Measurements from ENCODE around the gene SULT4A1. TPM values are rescaled to one million over a fixed set of nuclear protein-coding genes. Genes with fewer than 3 reads are reported as not detected.

Gene SULT4A1
- polyA plus RNA-seq, 1 of the 3 experiments (the other 2 are of a cell fraction), result 3.9 TPM

DNA sequence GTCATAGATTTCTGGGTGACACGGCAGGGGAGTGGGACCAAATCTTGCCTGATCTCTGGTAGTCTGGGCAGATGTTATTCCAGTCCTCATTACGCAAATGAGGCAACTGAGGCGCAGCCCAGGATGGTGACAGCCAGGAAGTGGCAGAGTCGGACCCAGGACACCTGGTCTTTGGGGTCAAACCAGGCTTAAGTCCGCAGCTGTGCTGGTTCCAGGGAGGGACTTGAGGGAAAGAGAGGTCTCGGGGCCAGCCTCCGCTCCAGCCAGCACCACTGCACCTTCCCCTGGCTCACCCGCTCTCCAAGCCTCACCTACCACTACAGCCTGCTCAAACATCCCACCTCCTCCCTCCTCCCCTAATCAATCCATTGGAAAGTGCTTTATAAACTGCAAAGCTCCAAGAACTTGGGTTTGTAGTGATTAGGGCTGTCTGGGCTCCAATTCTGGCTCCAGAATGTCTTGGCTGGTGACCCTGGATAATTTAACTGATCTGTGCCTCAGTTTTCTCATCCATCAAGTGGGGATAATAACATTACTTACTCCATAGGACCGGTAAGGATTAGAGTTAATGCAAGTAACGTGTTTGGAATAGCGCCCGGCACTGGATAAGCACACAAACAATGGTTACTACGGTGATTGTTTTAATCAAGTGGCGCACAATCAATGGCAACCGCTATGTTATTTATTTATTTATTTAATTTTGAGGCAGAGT is 30.0 kb upstream of the SULT4A1 start:
- Histone ChIP-seq H3K9me2 (no peaks in the 10 kb centered on the region), H2AFZ (ENCODE audit: low read depth) (no peak overlapping the region), H3K4me3 (ENCODE audit: low read depth in 2 of 2, low read length in 1 of 2) (no peak overlapping the region), H3K4me2 (no peak overlapping the region), H3K4me1 (ENCODE audit: control insufficient read depth in 1 of 2, insufficient read depth in 2 of 2, low read depth in 1 of 2, low read length in 1 of 2) (peaks cover 0 to 2% of the 10 kb centered on the region in 2 experiments; a peak in 1 of 4 replicates), H3K79me2 (ENCODE audit: insufficient read depth) (no peaks in the 10 kb centered on the region), H3K9ac (no peak overlapping the region), H3K36me3 (replicated peaks in 1 of 2; ENCODE audit: control insufficient read depth in 1 of 2, insufficient read depth in 2 of 2, low read length in 1 of 2) (no peaks in the 10 kb centered on the region), H3K27me3 (ENCODE audit: insufficient read depth) (no peaks in the 10 kb centered on the region; the same call in 1 of the 2 replicates), H4K20me1 (ENCODE audit: insufficient read depth) (no peaks in the 10 kb centered on the region), H3K9me3 (no peaks in the 10 kb centered on the region), H3K27ac (ENCODE audit: low read depth in 2 of 2, low read length in 1 of 2) (no peak overlapping the region), H3F3A (replicated peaks; ENCODE audit: insufficient read depth) (no peaks in the 10 kb centered on the region)
- DNase-seq, result no peak
- POLR2A ChIA-PET, result no interaction called here
- 85% methylated on average over 8 of the region's 15 CpGs for whole genome bisulfite sequencing (ENCODE audit: low lambda C conversion rate)
- TF ChIP-seq FOSL2 (IDR thresholded peaks at IDR 0.05; ENCODE audit: borderline replicate concordance, low read depth) (no peak), EZH2phosphoT487 (IDR thresholded peaks at IDR 0.05; ENCODE audit: borderline replicate concordance, low read depth) (no peak)
- CTCF ChIA-PET, result interaction anchor here (0.9 kb wide), 1 partner anchor 9 kb away, joined by 3 read pairs; no protein-coding TSS in a partner anchor

DNA sequence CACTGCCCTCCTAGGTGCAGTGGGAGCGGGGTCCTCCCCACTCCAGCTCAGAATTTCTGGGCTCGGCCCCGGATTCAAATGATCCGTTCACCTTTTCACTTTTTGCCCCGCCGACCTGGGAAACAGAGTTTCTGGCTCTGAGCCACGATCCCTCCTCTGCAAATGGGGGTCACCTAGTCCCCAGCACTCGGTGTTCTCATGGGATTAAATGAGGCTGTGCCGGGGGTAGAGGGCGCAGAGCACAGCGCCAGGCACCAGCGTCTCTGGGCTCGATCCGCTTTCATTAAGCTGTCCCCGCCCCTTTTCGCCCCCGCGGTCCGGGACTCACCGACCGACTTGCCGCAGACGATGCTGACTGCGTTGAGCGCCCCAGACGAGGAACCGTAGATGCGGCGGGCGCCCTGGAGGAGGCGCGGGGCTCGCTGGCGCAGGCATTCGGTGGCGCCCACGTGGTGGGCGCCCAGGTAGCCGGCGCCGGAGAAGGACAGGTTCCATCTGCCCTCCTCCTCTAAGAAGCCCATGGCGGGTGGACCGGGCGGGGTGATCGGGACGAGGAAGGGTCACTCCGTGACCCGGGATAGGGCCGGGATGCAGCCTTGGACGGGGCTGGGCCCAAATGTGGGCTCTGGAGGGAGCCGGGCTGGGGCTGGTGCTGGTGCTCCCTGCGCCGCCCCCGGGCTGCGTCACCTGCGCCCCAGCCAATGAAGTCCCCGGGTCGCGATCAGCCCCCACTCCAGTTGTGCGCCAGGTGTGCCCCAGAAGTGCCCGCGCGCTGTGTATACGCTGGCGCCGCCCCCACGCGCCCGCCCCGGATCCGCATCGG is 29.3 kb upstream of the SULT4A1 start, which contains the start of gene PNPLA5:
Gene PNPLA5, minus strand, starts transcription at position 654 of the 823 bp plus-strand sequence. Its CDS starts 133 bp downstream, at position 521.
- H3K9me3 ChIP-seq, result no peaks in the 10 kb centered on the region
- H2AFZ ChIP-seq (ENCODE audit: low read depth), result no peak within 1 kb of the TSS
- H3K4me2 ChIP-seq, result no peak within 1 kb of the TSS
- ChIA-PET POLR2A (no interaction called here), CTCF (no interaction called here)
- TF ChIP-seq RCOR1 (IDR thresholded peaks at IDR 0.05; ENCODE audit: low read length) (no peak), FOXM1 (IDR thresholded peaks at IDR 0.05; ENCODE audit: low read depth) (no peak), MEF2A (IDR thresholded peaks at IDR 0.05; ENCODE audit: borderline replicate concordance, low read depth) (no peak), MAX (IDR thresholded peaks at IDR 0.05; ENCODE audit: low read depth) (no peak), ELF1 (IDR thresholded peaks at IDR 0.05) (no peak), YY1 (IDR thresholded peaks at IDR 0.05; ENCODE audit: low read depth) (no peak), NRF1 (IDR thresholded peaks at IDR 0.05; ENCODE audit: low read depth, low read length) (no peak), RAD21 (IDR thresholded peaks at IDR 0.05; ENCODE audit: low read length) (no peak)
- TF ChIP-seq, protein P1, sequence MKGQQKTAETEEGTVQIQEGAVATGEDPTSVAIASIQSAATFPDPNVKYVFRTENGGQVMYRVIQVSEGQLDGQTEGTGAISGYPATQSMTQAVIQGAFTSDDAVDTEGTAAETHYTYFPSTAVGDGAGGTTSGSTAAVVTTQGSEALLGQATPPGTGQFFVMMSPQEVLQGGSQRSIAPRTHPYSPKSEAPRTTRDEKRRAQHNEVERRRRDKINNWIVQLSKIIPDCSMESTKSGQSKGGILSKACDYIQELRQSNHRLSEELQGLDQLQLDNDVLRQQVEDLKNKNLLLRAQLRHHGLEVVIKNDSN (IDR thresholded peaks at IDR 0.05; ENCODE audit: borderline replicate concordance, low read depth), result no peak
- no peaks in the 10 kb centered on the region for H3F3A ChIP-seq (replicated peaks; ENCODE audit: insufficient read depth)
- no peaks in the 10 kb centered on the region for H4K20me1 ChIP-seq (ENCODE audit: insufficient read depth)
- no peaks in the 10 kb centered on the region for H3K9me2 ChIP-seq
- DNase-seq, result peak; percentile 44
- no peak within 1 kb of the TSS for H3K27ac ChIP-seq (ENCODE audit: low read depth in 2 of 2, low read length in 1 of 2)
- WGBS (ENCODE audit: low lambda C conversion rate), result no CpG with 5 or more reads among the region's 72 CpGs
- H3K27me3 ChIP-seq (ENCODE audit: insufficient read depth), result no peaks in the 10 kb centered on the region; the same call in 1 of the 2 replicates
- no peak within 1 kb of the TSS for H3K4me3 ChIP-seq (ENCODE audit: low read depth in 2 of 2, low read length in 1 of 2)
- no peak within 1 kb of the TSS for H3K9ac ChIP-seq
- no peaks in the 10 kb centered on the region for H3K36me3 ChIP-seq (replicated peaks in 1 of 2; ENCODE audit: control insufficient read depth in 1 of 2, insufficient read depth in 2 of 2, low read length in 1 of 2)
- H3K79me2 ChIP-seq (ENCODE audit: insufficient read depth), result no peaks in the 10 kb centered on the region
- H3K4me1 ChIP-seq (ENCODE audit: control insufficient read depth in 1 of 2, insufficient read depth in 2 of 2, low read depth in 1 of 2, low read length in 1 of 2), result no peaks in the 10 kb centered on the region; a peak in 1 of 4 replicates

All from SK-N-SH (cell line).